ENCODE measurements around the gene TPI1. TPM values are rescaled to one million over a fixed set of nuclear protein-coding genes. Genes with fewer than 3 reads are reported as not detected.

TPI1 gene
- total RNA-seq, 1 experiment from 2014 or later = 549 TPM

DNA sequence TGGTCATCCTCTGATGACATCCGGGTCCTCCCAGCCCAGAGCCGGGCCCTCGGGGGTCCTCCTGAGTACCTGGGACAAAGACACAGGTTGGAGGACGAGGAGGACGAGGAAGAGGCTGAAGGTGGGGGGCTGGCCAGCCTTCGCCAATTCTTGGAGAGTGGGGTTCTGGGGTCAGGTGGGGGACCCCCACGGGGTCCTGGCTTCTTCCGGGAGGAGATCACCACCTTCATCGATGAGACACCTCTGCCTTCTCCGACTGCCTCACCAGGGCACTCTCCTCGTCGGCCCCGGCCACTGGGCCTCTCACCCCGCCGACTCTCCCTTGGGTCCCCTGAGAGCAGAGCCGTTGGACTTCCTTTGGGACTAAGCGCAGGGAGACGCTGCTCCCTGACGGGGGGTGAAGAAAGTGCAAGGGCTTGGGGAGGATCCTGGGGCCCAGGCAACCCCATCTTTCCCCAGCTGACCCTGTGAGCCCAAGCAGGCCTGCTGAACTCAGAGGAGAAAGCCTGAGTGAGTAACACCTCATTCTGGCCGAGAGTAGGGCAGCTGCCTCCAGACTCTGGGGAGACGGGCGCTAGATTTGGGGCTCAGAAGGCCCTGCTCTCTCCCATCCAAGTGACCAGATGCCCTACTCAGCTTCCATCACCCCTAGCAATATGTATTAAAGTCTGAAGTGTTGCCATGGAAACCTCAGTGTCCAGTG is 40.4 kb upstream of the TPI1 start:
- no peak for DNase-seq (ENCODE audit: unreplicated experiment)
- H3K9me3 Mint-ChIP-seq (ENCODE audit: unreplicated experiment) = no peaks in the 10 kb centered on the region
- H3K27me3 Mint-ChIP-seq (ENCODE audit: insufficient read depth, unreplicated experiment) = peaks cover 99% of the 10 kb centered on the region
- CTCF ChIA-PET = interaction anchor here (0.5 to 5.1 kb wide), 16 partner anchors 9 to 212 kb away, joined by 3 to 42 read pairs (median 4); partner anchors contain the start of genes COPS7A, MLF2 and SPSB2
- intact Hi-C loops (cut with micrococcal nuclease) = no loop called here
- no peak overlapping the region for H3K27ac Mint-ChIP-seq (ENCODE audit: low read depth, unreplicated experiment)
- peaks cover 29% of the 10 kb centered on the region for H3K4me1 Mint-ChIP-seq (ENCODE audit: insufficient read depth, unreplicated experiment)
- no peaks in the 10 kb centered on the region for H3K36me3 Mint-ChIP-seq (ENCODE audit: insufficient read depth, unreplicated experiment)
- H3K4me3 Mint-ChIP-seq (ENCODE audit: unreplicated experiment) = peak overlapping the region; percentile 55
- no TSS peak for BruUV-seq (replicated peaks)
- TF ChIP-seq, protein P1, sequence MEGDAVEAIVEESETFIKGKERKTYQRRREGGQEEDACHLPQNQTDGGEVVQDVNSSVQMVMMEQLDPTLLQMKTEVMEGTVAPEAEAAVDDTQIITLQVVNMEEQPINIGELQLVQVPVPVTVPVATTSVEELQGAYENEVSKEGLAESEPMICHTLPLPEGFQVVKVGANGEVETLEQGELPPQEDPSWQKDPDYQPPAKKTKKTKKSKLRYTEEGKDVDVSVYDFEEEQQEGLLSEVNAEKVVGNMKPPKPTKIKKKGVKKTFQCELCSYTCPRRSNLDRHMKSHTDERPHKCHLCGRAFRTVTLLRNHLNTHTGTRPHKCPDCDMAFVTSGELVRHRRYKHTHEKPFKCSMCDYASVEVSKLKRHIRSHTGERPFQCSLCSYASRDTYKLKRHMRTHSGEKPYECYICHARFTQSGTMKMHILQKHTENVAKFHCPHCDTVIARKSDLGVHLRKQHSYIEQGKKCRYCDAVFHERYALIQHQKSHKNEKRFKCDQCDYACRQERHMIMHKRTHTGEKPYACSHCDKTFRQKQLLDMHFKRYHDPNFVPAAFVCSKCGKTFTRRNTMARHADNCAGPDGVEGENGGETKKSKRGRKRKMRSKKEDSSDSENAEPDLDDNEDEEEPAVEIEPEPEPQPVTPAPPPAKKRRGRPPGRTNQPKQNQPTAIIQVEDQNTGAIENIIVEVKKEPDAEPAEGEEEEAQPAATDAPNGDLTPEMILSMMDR (IDR thresholded peaks at IDR 0.05; ENCODE audit: unreplicated experiment) = no peak
- POLR2A ChIA-PET = no interaction called here

DNA sequence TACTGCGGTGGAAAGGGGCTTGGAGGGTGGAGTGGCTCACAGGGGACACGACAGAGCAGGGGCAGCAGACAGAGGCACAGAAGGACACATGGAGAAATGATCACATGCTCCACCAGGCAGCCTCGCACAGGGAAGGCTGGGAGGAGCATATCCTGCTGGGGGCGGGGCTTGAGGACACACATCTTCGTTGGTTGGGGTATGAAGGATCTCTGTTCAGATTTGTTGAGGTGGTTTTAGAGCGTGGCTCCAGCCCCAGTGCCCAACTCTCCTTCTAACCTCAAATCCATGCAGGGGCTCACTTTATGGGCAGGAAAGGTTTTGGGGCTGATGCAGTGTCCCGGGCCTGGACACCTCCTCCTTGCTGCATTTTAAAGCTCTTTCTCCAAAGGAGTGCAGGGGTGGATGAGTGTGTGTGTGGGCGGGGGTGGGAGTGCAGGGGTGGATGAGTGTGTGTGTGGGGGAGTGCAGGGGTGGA is 39.9 kb upstream of the TPI1 start:
- CTCF ChIA-PET = interaction anchor here (0.5 to 5.1 kb wide), 3 partner anchors 27 to 75 kb away, joined by 3 to 42 read pairs (median 14); partner anchors contain the start of gene MLF2
- Mint-ChIP-seq H3K36me3 (ENCODE audit: insufficient read depth, unreplicated experiment) (no peaks in the 10 kb centered on the region), H3K4me3 (ENCODE audit: unreplicated experiment) (peak overlapping the region; percentile 55), H3K9me3 (ENCODE audit: unreplicated experiment) (no peaks in the 10 kb centered on the region), H3K27me3 (ENCODE audit: insufficient read depth, unreplicated experiment) (peaks cover 94% of the 10 kb centered on the region), H3K4me1 (ENCODE audit: insufficient read depth, unreplicated experiment) (peaks cover 29% of the 10 kb centered on the region), H3K27ac (ENCODE audit: low read depth, unreplicated experiment) (no peak overlapping the region)
- BruUV-seq (replicated peaks) = no TSS peak
- POLR2A ChIA-PET = interaction anchor here (0.7 kb wide), 1 partner anchor 74 kb away, joined by 3 read pairs; the partner anchor contains the start of gene MLF2
- peak; percentile 87 for DNase-seq (ENCODE audit: unreplicated experiment)
- intact Hi-C loops (cut with micrococcal nuclease) = no loop called here
- TF ChIP-seq, protein P1 (IDR thresholded peaks at IDR 0.05; ENCODE audit: unreplicated experiment) = no peak

DNA sequence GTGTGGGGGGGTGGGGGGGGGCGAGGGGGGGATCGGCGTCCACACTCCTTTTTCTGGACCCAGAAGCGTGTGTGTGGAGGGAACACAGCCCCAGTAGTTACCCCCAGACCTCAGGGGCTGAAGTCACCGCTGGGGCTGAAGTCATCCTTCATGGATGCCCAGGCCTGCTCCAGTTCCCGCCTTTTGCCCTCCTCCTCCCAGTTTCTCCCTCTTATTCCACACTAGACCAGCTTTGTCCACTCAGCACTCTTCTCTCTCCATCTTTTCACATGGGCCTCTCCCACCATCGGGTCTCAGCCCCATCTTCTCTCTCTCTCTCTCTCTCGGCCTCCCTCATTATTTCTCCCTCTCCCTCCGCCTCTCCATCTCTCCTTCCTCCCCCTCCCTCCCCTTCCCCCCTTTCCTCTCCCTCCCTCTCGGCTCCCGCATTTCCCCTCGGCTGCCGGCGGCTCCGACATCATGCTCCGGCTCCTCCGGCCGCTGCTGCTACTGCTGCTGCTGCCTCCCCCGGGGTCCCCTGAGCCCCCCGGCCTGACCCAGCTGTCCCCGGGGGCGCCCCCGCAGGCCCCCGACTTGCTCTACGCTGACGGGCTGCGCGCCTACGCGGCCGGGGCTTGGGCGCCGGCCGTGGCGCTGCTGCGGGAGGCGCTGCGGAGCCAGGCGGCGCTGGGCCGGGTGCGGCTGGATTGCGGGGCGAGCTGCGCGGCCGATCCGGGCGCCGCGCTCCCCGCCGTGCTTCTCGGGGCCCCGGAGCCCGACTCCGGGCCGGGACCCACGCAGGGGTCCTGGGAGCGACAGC is 39.1 kb upstream of the TPI1 start, which contains the start of gene P3H3:
Gene P3H3 (plus strand): TSS at position 426 of the 799 bp plus-strand sequence. CDS start 34 bp downstream, at position 460.
- CTCF ChIA-PET = interaction anchor here (1.1 to 8.7 kb wide), 3 partner anchors 20 to 75 kb away, joined by 4 to 74 read pairs (median 42); partner anchors contain the start of gene MLF2

More for the DNA sequence above, 39.1 kb upstream of the TPI1 start, which contains the start of gene P3H3:
- H3K36me3 Mint-ChIP-seq (ENCODE audit: insufficient read depth, unreplicated experiment) = no peaks in the 10 kb centered on the region
- intact Hi-C loops (cut with micrococcal nuclease) = no loop called here
- H3K4me3 Mint-ChIP-seq (ENCODE audit: unreplicated experiment) = peak within 1 kb of the TSS; percentile 77
- no peaks in the 10 kb centered on the region for H3K9me3 Mint-ChIP-seq (ENCODE audit: unreplicated experiment)
- H3K4me1 Mint-ChIP-seq (ENCODE audit: insufficient read depth, unreplicated experiment) = peaks cover 29% of the 10 kb centered on the region
- peak; percentile 40 for DNase-seq (ENCODE audit: unreplicated experiment)
- H3K27ac Mint-ChIP-seq (ENCODE audit: low read depth, unreplicated experiment) = no peak within 1 kb of the TSS
- no TSS peak for BruUV-seq (replicated peaks)
- POLR2A ChIA-PET = interaction anchor here (0.6 to 0.7 kb wide), 2 partner anchors 42 to 75 kb away, joined by 3 to 4 read pairs; partner anchors contain the start of gene MLF2
- H3K27me3 Mint-ChIP-seq (ENCODE audit: insufficient read depth, unreplicated experiment) = peaks cover 87% of the 10 kb centered on the region
- TF ChIP-seq, protein P1 (IDR thresholded peaks at IDR 0.05; ENCODE audit: unreplicated experiment) = no peak

Measured in MCF 10A (cell line).